ENCODE results near the gene CTR9. TPM values are rescaled to one million over a fixed set of nuclear protein-coding genes. Genes with fewer than 3 reads are reported as not detected.
A peak's percentile ranks its signal among the peaks of the same experiment; 100 is the strongest.

Gene CTR9
- polyA plus RNA-seq (2012; ENCODE audit: insufficient read depth, insufficient read length), result 39.4 TPM

GRCh38 chr11:10750838-10751580 is at the start of gene CTR9:
CTR9 (plus strand) TSS chr11:10751246; CDS start chr11:10751413, 167 bp downstream.
- peak within 1 kb of the TSS; percentile 91 for H3K4me3 ChIP-seq (ENCODE audit: low read length)
- DNase-seq (ENCODE audit: low read depth, low spot score), result peak; percentile 85

- no peak for DNase-seq (ENCODE audit: low read depth, low spot score)
- no peak overlapping the region for H3K4me3 ChIP-seq (ENCODE audit: low read length)
These were observed 49.1 kb upstream of the CTR9 start for GRCh38 chr11:10701982-10702381.

- DNase-seq (ENCODE audit: low read depth, low spot score), result no peak
- H3K4me3 ChIP-seq (ENCODE audit: low read length), result no peak overlapping the region
These were observed 42.9 kb upstream of the CTR9 start for GRCh38 chr11:10708131-10708530.

- DNase-seq (ENCODE audit: low read depth, low spot score), result no peak
- no peak overlapping the region for H3K4me3 ChIP-seq (ENCODE audit: low read length)
These were observed 41.6 kb upstream of the CTR9 start for GRCh38 chr11:10709299-10710086.

GRCh38 chr11:10715571-10715970 is 35.5 kb upstream of the CTR9 start:
- H3K4me3 ChIP-seq (ENCODE audit: low read length), result no peak overlapping the region
- DNase-seq (ENCODE audit: low read depth, low spot score), result no peak

GRCh38 chr11:10716122-10716521 is 34.9 kb upstream of the CTR9 start:
- H3K4me3 ChIP-seq (ENCODE audit: low read length), result no peak overlapping the region
- DNase-seq (ENCODE audit: low read depth, low spot score), result no peak

- no peak overlapping the region for H3K4me3 ChIP-seq (ENCODE audit: low read length)
- DNase-seq (ENCODE audit: low read depth, low spot score), result no peak
These were observed 34.3 kb upstream of the CTR9 start for GRCh38 chr11:10716543-10717259.

GRCh38 chr11:10719616-10720015 is 31.4 kb upstream of the CTR9 start:
- DNase-seq (ENCODE audit: low read depth, low spot score), result no peak
- no peak overlapping the region for H3K4me3 ChIP-seq (ENCODE audit: low read length)

GRCh38 chr11:10720881-10721376 is 30.1 kb upstream of the CTR9 start:
- no peak for DNase-seq (ENCODE audit: low read depth, low spot score)
- H3K4me3 ChIP-seq (ENCODE audit: low read length), result no peak overlapping the region

- peak; percentile 61 for DNase-seq (ENCODE audit: low read depth, low spot score)
- no peak overlapping the region for H3K4me3 ChIP-seq (ENCODE audit: low read length)
These were observed 28.7 kb upstream of the CTR9 start for GRCh38 chr11:10722307-10722706.

GRCh38 chr11:10725114-10725906 is 25.7 kb upstream of the CTR9 start:
- peak; percentile 88 for DNase-seq (ENCODE audit: low read depth, low spot score)
- H3K4me3 ChIP-seq (ENCODE audit: low read length), result no peak overlapping the region

- DNase-seq (ENCODE audit: low read depth, low spot score), result no peak
- no peak overlapping the region for H3K4me3 ChIP-seq (ENCODE audit: low read length)
These were observed 25.2 kb upstream of the CTR9 start for GRCh38 chr11:10725907-10726253.

GRCh38 chr11:10727146-10727851 is 23.7 kb upstream of the CTR9 start:
- DNase-seq (ENCODE audit: low read depth, low spot score), result no peak
- no peak overlapping the region for H3K4me3 ChIP-seq (ENCODE audit: low read length)

- no peak for DNase-seq (ENCODE audit: low read depth, low spot score)
- no peak overlapping the region for H3K4me3 ChIP-seq (ENCODE audit: low read length)
These were observed 22.9 kb upstream of the CTR9 start for GRCh38 chr11:10728154-10728553.

GRCh38 chr11:10728789-10729472 is 22.1 kb upstream of the CTR9 start:
- H3K4me3 ChIP-seq (ENCODE audit: low read length), result no peak overlapping the region
- DNase-seq (ENCODE audit: low read depth, low spot score), result no peak

- H3K4me3 ChIP-seq (ENCODE audit: low read length), result no peak overlapping the region
- DNase-seq (ENCODE audit: low read depth, low spot score), result no peak
These were observed 20.9 kb upstream of the CTR9 start for GRCh38 chr11:10730151-10730550.

GRCh38 chr11:10731064-10731680 is 19.9 kb upstream of the CTR9 start:
- DNase-seq (ENCODE audit: low read depth, low spot score), result no peak

More at GRCh38 chr11:10731064-10731680, 19.9 kb upstream of the CTR9 start:
- H3K4me3 ChIP-seq (ENCODE audit: low read length), result no peak overlapping the region
